Right atrium auricular region (tissue), 2 donors: ENCODE data around the gene ADPRHL1. TPM values are rescaled to one million over a fixed set of nuclear protein-coding genes. Genes with fewer than 3 reads are reported as not detected.
"Not testable (repeated sequence)": the region's sequence is repeated elsewhere in the genome, so short reads cannot be mapped to it uniquely, and the experiment has no call there.

Experiments
- DNase-seq: peaks from one replicate; pipeline ENCODE4 v3.0.0-alpha.2; 2019; ENCODE audit warnings: low spot score
- H3K27ac ChIP-seq, 2 donors: fragments of 200-600 bp; sonication (generic); 1 replicate in 1 of 2; 2 replicates in 1 of 2; pipeline ENCODE4 v1.5.1; 2016 to 2019
- H3K27me3 ChIP-seq, 2 donors: fragments of 200-600 bp; sonication (generic); one replicate each; pipeline versions ENCODE4 v1.5.1 to v1.6.0; 2017 to 2019
- H3K36me3 ChIP-seq: fragments of 200-600 bp; sonication (generic); one replicate; pipeline ENCODE4 v1.5.1; 2016
- H3K4me1 ChIP-seq, 2 donors: fragments of 200-600 bp; sonication (generic); one replicate each; pipeline versions ENCODE4 v1.5.1 to v1.6.0; 2017 to 2019
- H3K4me3 ChIP-seq, 2 donors: fragments of 200-600 bp; sonication (generic); 1 replicate in 1 of 2; 2 replicates in 1 of 2; pipeline ENCODE4 v1.5.1; 2017 to 2019; ENCODE audit warnings: mild to moderate bottlenecking in 1 of 2, moderate library complexity in 1 of 2
- H3K9me3 ChIP-seq, 2 donors: fragments of 200-600 bp; sonication (generic); one replicate each; pipeline ENCODE4 v1.5.1; 2019
- CTCF ChIP-seq, 2 donors: fragments of 200-600 bp; sonication (generic); IDR thresholded peaks; one replicate each; pipeline ENCODE4 v1.5.1; 2019; ENCODE audit warnings: antibody characterized with exemption in 2 of 2
- total RNA-seq, 2 donors: library from RNA; depleted of rRNA; stranded (reverse); fragments of >200 nt; gene quantifications; one replicate each; pipeline ENCODE4 v1.1.0, GENCODE V29; 2016

Gene ADPRHL1
- total RNA-seq, 2 donors from 2014 or later, result 222 to 329 TPM

GRCh38 chr13:113441661-113442060, 11.6 kb downstream of the ADPRHL1 start:
- Histone ChIP-seq H3K4me3 (no peak overlapping the region), H3K36me3 (peaks cover 59% of the 10 kb centered on the region), H3K27me3 (no peaks in the 10 kb centered on the region), H3K9me3 (no peaks in the 10 kb centered on the region), H3K4me1 (peaks cover 0 to 26% of the 10 kb centered on the region in 2 donors), H3K27ac (no peak overlapping the region)
- no peak for TF ChIP-seq CTCF (IDR thresholded peaks at IDR 0.05)
- DNase-seq, result no peak

- no peaks in the 10 kb centered on the region for H3K27me3 ChIP-seq
- H3K27ac ChIP-seq, result no peak overlapping the region
- H3K4me1 ChIP-seq, result peaks cover 0 to 5% of the 10 kb centered on the region in 2 donors
- no peak for DNase-seq
- H3K36me3 ChIP-seq, result peaks cover 60% of the 10 kb centered on the region
- H3K9me3 ChIP-seq, result no peaks in the 10 kb centered on the region
- no peak overlapping the region for H3K4me3 ChIP-seq
- TF ChIP-seq CTCF (IDR thresholded peaks at IDR 0.05), result no peak
These were observed 15.8 kb downstream of the ADPRHL1 start for GRCh38 chr13:113437408-113438010.

GRCh38 chr13:113436866-113437265, 16.4 kb downstream of the ADPRHL1 start:
- H3K9me3 ChIP-seq, DNase-seq, H3K27me3 ChIP-seq, H3K4me3 ChIP-seq, H3K27ac ChIP-seq, H3K4me1 ChIP-seq: not testable (repeated sequence)
- peaks cover 60% of the 10 kb centered on the region for H3K36me3 ChIP-seq

- not testable (repeated sequence) for H3K4me1 ChIP-seq, H3K9me3 ChIP-seq, H3K27ac ChIP-seq, H3K4me3 ChIP-seq, DNase-seq, H3K27me3 ChIP-seq
- peaks cover 53% of the 10 kb centered on the region for H3K36me3 ChIP-seq
These were observed 17.4 kb downstream of the ADPRHL1 start for GRCh38 chr13:113435907-113436306.

GRCh38 chr13:113433391-113433916, 19.8 kb downstream of the ADPRHL1 start:
- Histone ChIP-seq H3K4me3 (no peak overlapping the region), H3K9me3 (no peaks in the 10 kb centered on the region), H3K27ac (peak overlapping the region; percentile 56 to 76), H3K27me3 (no peaks in the 10 kb centered on the region), H3K36me3 (peaks cover 56% of the 10 kb centered on the region), H3K4me1 (peaks cover 0 to 6% of the 10 kb centered on the region in 2 donors)
- no peak for DNase-seq
- no peak for TF ChIP-seq CTCF (IDR thresholded peaks at IDR 0.05)

- Histone ChIP-seq H3K36me3 (peaks cover 54% of the 10 kb centered on the region), H3K9me3 (no peaks in the 10 kb centered on the region), H3K27me3 (no peaks in the 10 kb centered on the region), H3K4me1 (peaks cover 0 to 6% of the 10 kb centered on the region in 2 donors), H3K4me3 (no peak overlapping the region), H3K27ac (peak overlapping the region; percentile 56 to 76)
- no peak for TF ChIP-seq CTCF (IDR thresholded peaks at IDR 0.05)
- no peak for DNase-seq
These were observed 20.6 kb downstream of the ADPRHL1 start for GRCh38 chr13:113432506-113433270.
